Activated naive CD4-positive, alpha-beta T cell treated with anti-CD3 and anti-CD28 coated beads, Interleukin-2, amount 10 ng/mL, durations not matched to agents 7 days and 5 days (primary cell): ENCODE measurements around the gene DAB1.

Experiments
- CTCF ChIA-PET: fragments of 350-600 bp; sonication (Branson Sonifier 250); formaldehyde crosslinking; loops from one replicate; lab custom pipeline; 2021; ENCODE audit warnings: antibody characterized with exemption; lab: Charles Lee
- DNase-seq: peaks from one replicate; pipeline ENCODE4 v3.0.0-alpha.2; 2020
- H3K27ac Mint-ChIP-seq: one replicate; pipeline ENCODE4 v1.8.0; 2021; ENCODE audit warnings: mild to moderate bottlenecking, moderate library complexity, mixed read lengths
- H3K27me3 Mint-ChIP-seq: one replicate; pipeline ENCODE4 v1.8.0; 2021; ENCODE audit warnings: mild to moderate bottlenecking, mixed read lengths
- H3K36me3 Mint-ChIP-seq: one replicate; pipeline ENCODE4 v1.8.0; 2021; ENCODE audit warnings: mixed read lengths
- H3K4me1 Mint-ChIP-seq: one replicate; pipeline ENCODE4 v1.8.0; 2021; ENCODE audit warnings: mixed read lengths
- H3K4me3 Mint-ChIP-seq: one replicate; pipeline ENCODE4 v1.8.0; 2021; ENCODE audit warnings: mild to moderate bottlenecking, moderate library complexity, mixed read lengths
- H3K9me3 Mint-ChIP-seq: one replicate; pipeline ENCODE4 v1.8.0; 2021; ENCODE audit warnings: mixed read lengths

DAB1 gene

GRCh38 chr1:57013522-57013921 lies 410.3 kb downstream of the DAB1 start:
- DNase-seq = no peak
- CTCF ChIA-PET = no interaction called here

GRCh38 chr1:57012315-57012714 lies 411.5 kb downstream of the DAB1 start:
- Mint-ChIP-seq H3K27me3 (no peaks in the 10 kb centered on the region), H3K4me1 (no peaks in the 10 kb centered on the region), H3K4me3 (no peak overlapping the region), H3K36me3 (no peaks in the 10 kb centered on the region), H3K9me3 (no peaks in the 10 kb centered on the region), H3K27ac (no peak overlapping the region)
- CTCF ChIA-PET = no interaction called here
- no peak for DNase-seq

More at GRCh38 chr1:57013522-57013921, 410.3 kb downstream of the DAB1 start:
- Mint-ChIP-seq H3K27ac (no peak overlapping the region), H3K4me1 (no peaks in the 10 kb centered on the region), H3K27me3 (no peaks in the 10 kb centered on the region), H3K9me3 (no peaks in the 10 kb centered on the region), H3K4me3 (no peak overlapping the region), H3K36me3 (no peaks in the 10 kb centered on the region)

GRCh38 chr1:57010511-57010910 lies 413.3 kb downstream of the DAB1 start:
- CTCF ChIA-PET = no interaction called here
- no peak overlapping the region for H3K27ac Mint-ChIP-seq
- no peaks in the 10 kb centered on the region for H3K4me1 Mint-ChIP-seq
- DNase-seq = no peak
- no peak overlapping the region for H3K4me3 Mint-ChIP-seq
- H3K27me3 Mint-ChIP-seq = no peaks in the 10 kb centered on the region
- H3K9me3 Mint-ChIP-seq = no peaks in the 10 kb centered on the region
- no peaks in the 10 kb centered on the region for H3K36me3 Mint-ChIP-seq

- no peak overlapping the region for H3K4me3 Mint-ChIP-seq
- H3K4me1 Mint-ChIP-seq = no peaks in the 10 kb centered on the region
- no peaks in the 10 kb centered on the region for H3K36me3 Mint-ChIP-seq
- CTCF ChIA-PET = no interaction called here
- no peak for DNase-seq
- no peaks in the 10 kb centered on the region for H3K27me3 Mint-ChIP-seq
- H3K9me3 Mint-ChIP-seq = no peaks in the 10 kb centered on the region
- no peak overlapping the region for H3K27ac Mint-ChIP-seq
Measured at GRCh38 chr1:57007948-57008347, 415.9 kb downstream of the DAB1 start.

GRCh38 chr1:57007472-57007871 lies 416.4 kb downstream of the DAB1 start:
- Mint-ChIP-seq H3K27ac (no peak overlapping the region), H3K4me1 (no peaks in the 10 kb centered on the region), H3K9me3 (no peaks in the 10 kb centered on the region), H3K36me3 (no peaks in the 10 kb centered on the region), H3K4me3 (no peak overlapping the region), H3K27me3 (no peaks in the 10 kb centered on the region)
- no peak for DNase-seq
- CTCF ChIA-PET = no interaction called here

- no peak overlapping the region for H3K27ac Mint-ChIP-seq
- H3K4me3 Mint-ChIP-seq = no peak overlapping the region
- no peak for DNase-seq
- no peaks in the 10 kb centered on the region for H3K4me1 Mint-ChIP-seq
- H3K27me3 Mint-ChIP-seq = no peaks in the 10 kb centered on the region
- CTCF ChIA-PET = no interaction called here
- no peaks in the 10 kb centered on the region for H3K36me3 Mint-ChIP-seq
- no peaks in the 10 kb centered on the region for H3K9me3 Mint-ChIP-seq
Measured at GRCh38 chr1:57003398-57004139, 420.3 kb downstream of the DAB1 start.

GRCh38 chr1:56995414-56996100 lies 428.3 kb downstream of the DAB1 start:
- CTCF ChIA-PET = no interaction called here
- no peak for DNase-seq
- Mint-ChIP-seq H3K4me3 (no peak overlapping the region), H3K27ac (no peak overlapping the region), H3K27me3 (no peaks in the 10 kb centered on the region), H3K4me1 (no peaks in the 10 kb centered on the region), H3K9me3 (no peaks in the 10 kb centered on the region), H3K36me3 (no peaks in the 10 kb centered on the region)

- Mint-ChIP-seq H3K27ac (no peak overlapping the region), H3K27me3 (no peaks in the 10 kb centered on the region), H3K4me1 (no peaks in the 10 kb centered on the region), H3K36me3 (no peaks in the 10 kb centered on the region), H3K9me3 (no peaks in the 10 kb centered on the region), H3K4me3 (no peak overlapping the region)
- CTCF ChIA-PET = no interaction called here
- no peak for DNase-seq
Measured at GRCh38 chr1:56993475-56993874, 430.4 kb downstream of the DAB1 start.

- no peak for DNase-seq
- H3K4me1 Mint-ChIP-seq = no peaks in the 10 kb centered on the region
- no peak overlapping the region for H3K4me3 Mint-ChIP-seq
- no peaks in the 10 kb centered on the region for H3K9me3 Mint-ChIP-seq
- CTCF ChIA-PET = no interaction called here
- H3K27me3 Mint-ChIP-seq = no peaks in the 10 kb centered on the region
- no peaks in the 10 kb centered on the region for H3K36me3 Mint-ChIP-seq
- no peak overlapping the region for H3K27ac Mint-ChIP-seq
Measured at GRCh38 chr1:56992318-56993125, 431.3 kb downstream of the DAB1 start.

- H3K36me3 Mint-ChIP-seq = no peaks in the 10 kb centered on the region
- no peaks in the 10 kb centered on the region for H3K9me3 Mint-ChIP-seq
Measured at GRCh38 chr1:56991576-56991975, 432.3 kb downstream of the DAB1 start.

GRCh38 chr1:56986397-56986796 lies 437.5 kb downstream of the DAB1 start:
- CTCF ChIA-PET = no interaction called here
- Mint-ChIP-seq H3K4me3 (no peak overlapping the region), H3K9me3 (no peaks in the 10 kb centered on the region), H3K36me3 (no peaks in the 10 kb centered on the region), H3K4me1 (no peaks in the 10 kb centered on the region), H3K27ac (no peak overlapping the region), H3K27me3 (no peaks in the 10 kb centered on the region)
- no peak for DNase-seq

More at GRCh38 chr1:56991576-56991975, 432.3 kb downstream of the DAB1 start:
- DNase-seq = no peak
- no peaks in the 10 kb centered on the region for H3K27me3 Mint-ChIP-seq
- H3K4me3 Mint-ChIP-seq = no peak overlapping the region
- no peak overlapping the region for H3K27ac Mint-ChIP-seq
- CTCF ChIA-PET = no interaction called here
- H3K4me1 Mint-ChIP-seq = no peaks in the 10 kb centered on the region

- Mint-ChIP-seq H3K36me3 (no peaks in the 10 kb centered on the region), H3K4me1 (no peaks in the 10 kb centered on the region), H3K4me3 (no peak overlapping the region), H3K27me3 (no peaks in the 10 kb centered on the region), H3K9me3 (no peaks in the 10 kb centered on the region), H3K27ac (no peak overlapping the region)
- DNase-seq = no peak
- CTCF ChIA-PET = no interaction called here
Measured at GRCh38 chr1:56985857-56986256, 438.0 kb downstream of the DAB1 start.

- no peak for DNase-seq
- CTCF ChIA-PET = no interaction called here
- Mint-ChIP-seq H3K4me1 (no peaks in the 10 kb centered on the region), H3K4me3 (no peak overlapping the region), H3K27me3 (no peaks in the 10 kb centered on the region), H3K9me3 (no peaks in the 10 kb centered on the region), H3K36me3 (no peaks in the 10 kb centered on the region), H3K27ac (no peak overlapping the region)
Measured at GRCh38 chr1:56983484-56983883, 440.4 kb downstream of the DAB1 start.

GRCh38 chr1:56979986-56980755 lies 443.7 kb downstream of the DAB1 start:
- Mint-ChIP-seq H3K36me3 (no peaks in the 10 kb centered on the region), H3K4me3 (no peak overlapping the region), H3K27ac (no peak overlapping the region), H3K9me3 (no peaks in the 10 kb centered on the region), H3K27me3 (no peaks in the 10 kb centered on the region), H3K4me1 (no peaks in the 10 kb centered on the region)
- no peak for DNase-seq
- CTCF ChIA-PET = no interaction called here
